Liver (tissue), 9 donors: ENCODE results near the gene CALHM3. TPM values are rescaled to one million over a fixed set of nuclear protein-coding genes. Genes with fewer than 3 reads are reported as not detected.

Experiments
- DNase-seq: peaks from one replicate; pipeline ENCODE4 v3.0.0-alpha.2; 2017; ENCODE audit warnings: low spot score
- H3K27ac ChIP-seq, 2 donors: one replicate each; pipeline ENCODE4 v1.7.0; 2013; ENCODE audit warnings: inconsistent platforms in 2 of 2, low read length in 2 of 2, control low read depth in 1 of 2, low read depth in 1 of 2, mild to moderate bottlenecking in 1 of 2
- H3K27me3 ChIP-seq, 4 donors: one replicate each; pipeline versions ENCODE4 v1.6.1 to v1.7.0; 2013; ENCODE audit warnings: low read length in 3 of 4, inconsistent platforms in 1 of 4, mild to moderate bottlenecking in 1 of 4, moderate library complexity in 1 of 4; ENCODE audit not compliant: control insufficient read depth in 4 of 4, insufficient read depth in 4 of 4
- H3K36me3 ChIP-seq, 4 donors: one replicate each; pipeline versions ENCODE4 v1.6.1 to v1.7.0; 2013; ENCODE audit warnings: low read length in 3 of 4, mild to moderate bottlenecking in 3 of 4, low read depth in 1 of 4, moderate library complexity in 1 of 4; ENCODE audit not compliant: control insufficient read depth in 4 of 4, insufficient read depth in 3 of 4
- H3K4me1 ChIP-seq, 4 donors: one replicate each; pipeline versions ENCODE4 v1.6.1 to v1.7.0; 2013; ENCODE audit warnings: low read length in 3 of 4, mild to moderate bottlenecking in 3 of 4, moderate library complexity in 1 of 4; ENCODE audit not compliant: control insufficient read depth in 4 of 4, insufficient read depth in 4 of 4
- H3K4me3 ChIP-seq, 3 donors: one replicate each; pipeline versions ENCODE4 v1.6.1 to v1.7.0; 2013; ENCODE audit warnings: low read length in 3 of 3, control low read depth in 1 of 3, low read depth in 1 of 3, mild to moderate bottlenecking in 1 of 3
- H3K9ac ChIP-seq, 2 donors: one replicate each; pipeline ENCODE4 v1.7.0; 2013; ENCODE audit warnings: low read length in 2 of 2, mild to moderate bottlenecking in 2 of 2, moderate library complexity in 2 of 2, control low read depth in 1 of 2, low read depth in 1 of 2
- H3K9me3 ChIP-seq, 4 donors: one replicate each; pipeline versions ENCODE4 v1.6.1 to v1.7.0; 2013; ENCODE audit warnings: low read length in 3 of 4; ENCODE audit not compliant: control insufficient read depth in 4 of 4
- ATF3 ChIP-seq: IDR thresholded peaks from 2 replicates; pipeline ENCODE4 v1.6.1; 2016; ENCODE audit warnings: antibody characterized with exemption
- CTCF ChIP-seq: fragments of 150-350 bp; IDR thresholded peaks from 2 replicates; pipeline ENCODE4 v1.5.1; 2017; ENCODE audit warnings: improper control_type of control experiment, low read depth, low read length; ENCODE audit not compliant: missing input control
- EGR1 ChIP-seq, 2 donors: IDR thresholded peaks; 2 replicates each; pipeline ENCODE4 v1.6.1; 2016 to 2018; ENCODE audit warnings: antibody characterized with exemption in 2 of 2, low read depth in 2 of 2
- FOXA1 ChIP-seq: IDR thresholded peaks from 2 replicates; pipeline ENCODE4 v1.6.1; 2016; ENCODE audit warnings: antibody characterized with exemption
- FOXA2 ChIP-seq: IDR thresholded peaks from 2 replicates; pipeline ENCODE4 v1.6.1; 2016; ENCODE audit warnings: antibody characterized with exemption
- GABPA ChIP-seq, 2 donors: IDR thresholded peaks in 1 of 2; conservative IDR thresholded peaks in 1 of 2; 2 replicates each; pipeline ENCODE4 v1.6.1; 2016; ENCODE audit warnings: antibody characterized with exemption in 2 of 2, mild to moderate bottlenecking in 1 of 2, moderate library complexity in 1 of 2
- JUND ChIP-seq, 2 donors: IDR thresholded peaks; 2 replicates each; pipeline ENCODE4 v1.6.1; 2016; ENCODE audit warnings: antibody characterized with exemption in 2 of 2
- MAX ChIP-seq: IDR thresholded peaks from 2 replicates; pipeline ENCODE4 v1.6.1; 2016; ENCODE audit warnings: antibody characterized with exemption
- NR2F2 ChIP-seq: IDR thresholded peaks from 2 replicates; pipeline ENCODE4 v1.6.1; 2016; ENCODE audit warnings: antibody characterized with exemption
- REST ChIP-seq: IDR thresholded peaks from 2 replicates; pipeline ENCODE4 v1.6.1; 2016; ENCODE audit warnings: antibody characterized with exemption, mild to moderate bottlenecking
- RXRA ChIP-seq, 2 donors: IDR thresholded peaks; 2 replicates each; pipeline ENCODE4 v1.6.1; 2017 to 2018; ENCODE audit warnings: antibody characterized with exemption in 2 of 2, mild to moderate bottlenecking in 1 of 2
- SP1 ChIP-seq: IDR thresholded peaks from 2 replicates; pipeline ENCODE4 v1.6.1; 2018; ENCODE audit warnings: antibody characterized with exemption, mild to moderate bottlenecking
- TAF1 ChIP-seq: conservative IDR thresholded peaks from 2 replicates; pipeline ENCODE4 v1.6.1; 2016; ENCODE audit warnings: antibody characterized with exemption, mild to moderate bottlenecking
- YY1 ChIP-seq: IDR thresholded peaks from 2 replicates; pipeline ENCODE4 v1.6.1; 2016; ENCODE audit warnings: antibody characterized with exemption, mild to moderate bottlenecking
- ZBTB33 ChIP-seq: IDR thresholded peaks from 2 replicates; pipeline ENCODE4 v1.6.1; 2016; ENCODE audit warnings: antibody characterized with exemption
- WGBS: extraction: QIAGEN DNeasy Blood & Tissue Kit; methylation state at CpG from one replicate; pipeline ENCODE4 v1.1.7; 2013; 5-methylcytosine and 5-hydroxymethylcytosine counted together
- polyA plus RNA-seq, 2 donors: library from polyadenylated mRNA; stranded (reverse) in 1 of 2; unstranded in 1 of 2; fragments of 200-250 nt in 1 of 2; fragments of >200 nt in 1 of 2; fragmentation: Nextera tagmentation in 1 of 2; extraction: Ambion mirVana in 1 of 2; gene quantifications; one replicate each; pipeline versions ENCODE4 v1.2.1 to v1.2.3, GENCODE V29; 2013 to 2015
- total RNA-seq, 2 donors: library from RNA; depleted of rRNA; stranded (reverse); fragments of >200 nt; gene quantifications; one replicate each; pipeline ENCODE4 v1.2.3, GENCODE V29; 2014
- donor health status: healthy.
- donor health status: healthy.
- donor health status: healthy.
- donor health status: healthy.
- donor health status: healthy.

Gene CALHM3
- total and polyA plus RNA-seq, 4 donors = 0.14 TPM; not detected in 3

- Histone ChIP-seq H3K9me3 (no peaks in the 10 kb centered on the region), H3K36me3 (peaks cover 9 to 89% (median 58%) of the 10 kb centered on the region in 4 donors), H3K4me3 (no peak overlapping the region), H3K9ac (no peak overlapping the region), H3K27me3 (no peaks in the 10 kb centered on the region), H3K27ac (no peak overlapping the region), H3K4me1 (no peaks in the 10 kb centered on the region)
- DNase-seq = no peak
- WGBS = 97% methylated on average over 14 of the region's 14 CpGs
- TF ChIP-seq EGR1 (IDR thresholded peaks at IDR 0.05; ENCODE audit: low read depth in 2 of 2) (no peak), MAX (no peak), FOXA2 (no peak), RXRA (IDR thresholded peaks at IDR 0.05) (no peak), FOXA1 (no peak), SP1 (no peak), TAF1 (no peak), ZBTB33 (no peak), REST (no peak), GABPA (IDR thresholded peaks at IDR 0.05 in 1 of 2, conservative IDR thresholded peaks at IDR 0.05 in 1 of 2) (no peak), YY1 (no peak), NR2F2 (no peak), JUND (IDR thresholded peaks at IDR 0.05) (no peak), ATF3 (no peak), CTCF (no peak)
Measured at GRCh38 chr10:103440416-103440815, 38.6 kb downstream of the CALHM3 start.

- H3K9ac ChIP-seq = no peak overlapping the region
- H3K27ac ChIP-seq = no peak overlapping the region
- no peak for DNase-seq
- H3K36me3 ChIP-seq = peaks cover 9 to 84% (median 54%) of the 10 kb centered on the region in 4 donors
- no peaks in the 10 kb centered on the region for H3K27me3 ChIP-seq
- 97% methylated on average over 4 of the region's 4 CpGs for whole genome bisulfite sequencing
- no peaks in the 10 kb centered on the region for H3K4me1 ChIP-seq
- TF ChIP-seq FOXA1 (no peak), ZBTB33 (no peak), EGR1 (IDR thresholded peaks at IDR 0.05; ENCODE audit: low read depth in 2 of 2) (no peak), SP1 (no peak)
- H3K9me3 ChIP-seq = no peaks in the 10 kb centered on the region
- H3K4me3 ChIP-seq = no peak overlapping the region
Measured at GRCh38 chr10:103439776-103440175, 39.3 kb downstream of the CALHM3 start.
